IPS DF 4.7 (cell line): ENCODE results near the gene SEC24C.
A peak's percentile ranks its signal among the peaks of the same experiment; 100 is the strongest.
"Not testable (repeated sequence)": the region's sequence is repeated elsewhere in the genome, so short reads cannot be mapped to it uniquely, and the experiment has no call there.

Experiments used
- DNase-seq: peaks from one replicate; pipeline ENCODE4 v3.0.0-alpha.2; 2013; ENCODE audit warnings: low spot score; ENCODE audit errors: extremely low read depth

Gene SEC24C, protein sequence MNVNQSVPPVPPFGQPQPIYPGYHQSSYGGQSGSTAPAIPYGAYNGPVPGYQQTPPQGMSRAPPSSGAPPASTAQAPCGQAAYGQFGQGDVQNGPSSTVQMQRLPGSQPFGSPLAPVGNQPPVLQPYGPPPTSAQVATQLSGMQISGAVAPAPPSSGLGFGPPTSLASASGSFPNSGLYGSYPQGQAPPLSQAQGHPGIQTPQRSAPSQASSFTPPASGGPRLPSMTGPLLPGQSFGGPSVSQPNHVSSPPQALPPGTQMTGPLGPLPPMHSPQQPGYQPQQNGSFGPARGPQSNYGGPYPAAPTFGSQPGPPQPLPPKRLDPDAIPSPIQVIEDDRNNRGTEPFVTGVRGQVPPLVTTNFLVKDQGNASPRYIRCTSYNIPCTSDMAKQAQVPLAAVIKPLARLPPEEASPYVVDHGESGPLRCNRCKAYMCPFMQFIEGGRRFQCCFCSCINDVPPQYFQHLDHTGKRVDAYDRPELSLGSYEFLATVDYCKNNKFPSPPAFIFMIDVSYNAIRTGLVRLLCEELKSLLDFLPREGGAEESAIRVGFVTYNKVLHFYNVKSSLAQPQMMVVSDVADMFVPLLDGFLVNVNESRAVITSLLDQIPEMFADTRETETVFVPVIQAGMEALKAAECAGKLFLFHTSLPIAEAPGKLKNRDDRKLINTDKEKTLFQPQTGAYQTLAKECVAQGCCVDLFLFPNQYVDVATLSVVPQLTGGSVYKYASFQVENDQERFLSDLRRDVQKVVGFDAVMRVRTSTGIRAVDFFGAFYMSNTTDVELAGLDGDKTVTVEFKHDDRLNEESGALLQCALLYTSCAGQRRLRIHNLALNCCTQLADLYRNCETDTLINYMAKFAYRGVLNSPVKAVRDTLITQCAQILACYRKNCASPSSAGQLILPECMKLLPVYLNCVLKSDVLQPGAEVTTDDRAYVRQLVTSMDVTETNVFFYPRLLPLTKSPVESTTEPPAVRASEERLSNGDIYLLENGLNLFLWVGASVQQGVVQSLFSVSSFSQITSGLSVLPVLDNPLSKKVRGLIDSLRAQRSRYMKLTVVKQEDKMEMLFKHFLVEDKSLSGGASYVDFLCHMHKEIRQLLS

DNA sequence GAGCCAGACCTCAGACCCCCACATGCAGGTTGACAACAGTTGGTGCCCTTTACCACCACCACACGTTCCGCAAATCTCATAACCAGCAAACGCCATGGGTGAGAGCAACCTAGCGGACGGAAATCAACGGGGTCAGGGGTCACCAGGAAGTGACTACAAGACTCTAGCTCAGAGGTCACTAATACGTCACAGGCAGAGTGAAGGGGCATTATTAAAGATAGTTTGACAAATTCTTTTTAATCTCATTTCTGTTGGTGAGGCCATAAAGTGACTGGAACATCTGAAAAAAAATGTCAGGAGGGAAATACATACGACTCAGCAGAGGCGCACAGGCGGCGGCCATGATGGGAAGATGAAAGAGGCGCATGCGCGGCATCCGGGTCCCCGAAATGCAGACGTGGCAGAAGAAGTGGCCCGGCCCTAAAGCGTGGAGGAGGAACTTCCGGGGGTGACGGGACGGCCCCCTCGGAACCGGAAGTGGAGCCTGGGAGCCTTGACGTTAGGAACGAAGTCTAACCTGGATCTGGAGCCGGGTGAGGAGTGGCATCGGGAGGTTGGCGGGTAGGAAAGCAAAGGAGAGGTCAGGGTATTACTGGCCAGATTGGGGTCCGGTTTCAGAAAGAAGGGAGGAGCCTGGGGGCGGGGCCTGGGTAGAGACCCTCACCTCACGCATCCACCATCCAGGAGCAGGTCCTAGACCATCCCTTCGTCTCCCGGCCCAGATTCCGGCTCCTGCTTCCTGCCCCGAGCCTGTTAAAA, at the start of gene SEC24C:
Gene SEC24C, plus strand, starts transcription at position 468 of the 759 bp plus-strand sequence. CDS start 2,461 bp downstream, outside the sequence.
- DNase-seq, result peak; percentile 78

DNA sequence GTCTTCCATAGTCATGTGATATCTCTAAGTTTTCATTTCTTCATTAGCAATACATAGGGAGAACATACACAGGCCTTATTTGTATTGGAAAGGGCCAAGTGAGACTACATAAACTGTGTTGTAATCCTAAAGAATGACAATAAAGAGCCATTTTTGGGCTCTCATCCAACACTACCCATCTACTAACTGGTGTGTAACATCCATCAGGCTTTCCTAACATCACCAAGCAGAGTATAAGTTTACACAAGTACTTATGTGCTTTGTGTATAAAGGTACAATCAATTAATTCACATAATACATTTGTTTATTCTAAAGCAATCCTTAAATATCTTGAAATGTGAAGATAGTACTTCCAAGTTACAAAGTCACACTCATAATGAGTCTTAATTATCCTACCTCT, 48.9 kb upstream of the SEC24C start:
- DNase-seq, result not testable (repeated sequence)

DNA sequence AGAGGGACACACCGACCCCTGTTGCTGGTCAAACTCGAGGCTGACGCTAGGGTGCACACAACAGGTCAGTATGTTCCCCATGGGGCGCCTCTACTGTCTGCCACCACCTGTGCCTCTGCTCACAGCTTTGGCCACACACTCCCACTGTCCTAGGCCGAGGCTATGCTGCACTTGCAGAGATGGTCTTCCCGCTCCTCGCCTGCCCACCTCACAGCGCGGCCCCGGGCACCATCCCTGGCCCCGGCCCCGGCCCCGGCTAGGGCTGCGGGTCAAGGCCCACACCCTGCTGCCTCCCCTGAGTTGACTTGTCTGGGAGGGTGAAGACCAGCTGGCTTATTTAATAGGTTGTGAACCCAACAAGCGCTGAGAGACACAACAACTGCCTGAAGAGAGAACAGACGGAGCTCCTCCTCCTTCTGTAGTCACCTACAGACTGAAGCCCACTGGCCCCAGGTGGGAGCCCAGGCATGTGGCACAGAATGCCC, 46.5 kb upstream of the SEC24C start, which contains the start of gene AGAP5:
Gene AGAP5, minus strand, starts transcription at position 435 of the 485 bp plus-strand sequence. Its CDS starts 354 bp downstream, at position 81.
- DNase-seq, result not testable (repeated sequence)

DNA sequence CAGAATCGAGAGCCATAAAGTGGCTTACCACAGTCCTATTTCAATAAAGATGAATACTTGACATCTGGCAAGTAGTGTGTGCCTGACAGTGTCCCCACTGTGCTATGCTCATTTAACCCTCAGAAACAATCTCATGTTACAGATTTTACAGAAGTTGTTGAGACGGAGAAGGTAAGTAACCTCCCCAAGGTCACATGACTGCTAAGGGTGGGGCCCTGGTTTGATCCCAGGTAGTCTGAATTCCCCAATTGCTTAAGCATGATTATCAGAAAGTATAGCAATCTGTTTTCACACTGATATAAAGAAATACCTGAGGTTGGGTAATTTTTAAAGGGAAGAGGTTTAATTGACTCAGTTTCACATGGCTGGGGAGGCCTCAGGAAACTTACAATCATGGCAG, 45.4 kb upstream of the SEC24C start:
- DNase-seq, result not testable (repeated sequence)

DNA sequence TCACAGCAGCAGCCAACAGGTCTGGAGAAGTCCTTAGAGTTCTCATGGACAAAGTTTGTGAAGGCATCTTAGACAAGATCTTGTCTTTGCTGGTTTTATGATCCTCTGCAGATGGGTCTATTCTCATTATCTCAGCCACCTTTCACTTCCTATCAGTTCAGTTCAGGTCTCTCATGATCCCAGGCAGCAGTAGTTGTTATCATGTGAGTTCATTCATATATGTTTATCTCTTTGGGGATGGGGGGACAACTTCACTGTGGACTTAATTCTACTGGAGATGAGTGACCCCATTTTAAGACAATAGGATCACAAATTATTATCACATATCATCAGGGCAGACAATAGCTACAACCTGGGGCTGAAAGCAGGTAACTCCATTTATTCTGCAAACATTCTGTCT, 40.2 kb upstream of the SEC24C start:
- not testable (repeated sequence) for DNase-seq

DNA sequence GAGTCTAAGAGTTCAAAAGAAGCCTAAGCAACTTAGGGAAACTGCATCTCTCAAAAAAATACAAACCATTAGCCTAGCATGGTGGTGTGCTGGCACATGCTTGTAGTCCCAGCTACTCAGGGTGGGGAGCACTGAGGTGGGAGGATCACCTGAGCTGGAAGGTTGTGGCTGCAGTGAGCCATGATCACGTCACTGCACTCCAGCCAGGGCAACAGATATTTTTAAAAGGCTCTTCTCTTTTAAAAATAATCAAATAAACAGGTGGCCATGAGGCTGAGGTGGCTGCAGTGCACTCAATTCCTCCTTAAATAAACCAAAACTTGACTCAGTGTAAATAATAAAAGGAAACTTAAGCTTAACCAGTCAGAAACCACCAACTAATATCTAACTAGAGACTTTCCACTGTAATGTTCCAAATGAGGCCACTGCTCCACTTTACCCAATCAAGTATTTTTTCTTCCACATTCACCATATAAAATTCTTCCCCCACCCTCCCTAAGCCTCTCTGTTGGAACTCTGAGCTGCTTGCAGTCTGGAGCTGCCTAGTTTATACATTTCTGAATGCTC, 38.6 kb upstream of the SEC24C start:
- not testable (repeated sequence) for DNase-seq

DNA sequence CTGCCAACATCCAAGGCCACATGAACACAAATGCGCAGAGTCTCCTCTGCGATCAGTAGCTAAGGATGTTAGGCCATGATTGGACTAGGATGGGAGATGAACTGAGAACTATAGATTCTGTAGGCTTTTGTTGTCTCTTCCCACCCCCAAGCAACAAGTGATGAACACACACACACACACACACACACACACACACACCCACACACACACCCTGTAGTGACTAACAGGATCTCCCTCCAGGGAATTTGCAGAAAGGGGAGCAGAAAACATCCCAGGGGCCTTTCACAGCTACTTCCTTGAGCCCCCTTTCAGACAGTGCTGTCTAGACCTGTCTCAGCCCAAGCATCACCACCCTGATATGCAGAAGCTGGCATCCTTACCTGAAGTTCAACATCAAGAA, 37.7 kb upstream of the SEC24C start:
- DNase-seq, result not testable (repeated sequence)

DNA sequence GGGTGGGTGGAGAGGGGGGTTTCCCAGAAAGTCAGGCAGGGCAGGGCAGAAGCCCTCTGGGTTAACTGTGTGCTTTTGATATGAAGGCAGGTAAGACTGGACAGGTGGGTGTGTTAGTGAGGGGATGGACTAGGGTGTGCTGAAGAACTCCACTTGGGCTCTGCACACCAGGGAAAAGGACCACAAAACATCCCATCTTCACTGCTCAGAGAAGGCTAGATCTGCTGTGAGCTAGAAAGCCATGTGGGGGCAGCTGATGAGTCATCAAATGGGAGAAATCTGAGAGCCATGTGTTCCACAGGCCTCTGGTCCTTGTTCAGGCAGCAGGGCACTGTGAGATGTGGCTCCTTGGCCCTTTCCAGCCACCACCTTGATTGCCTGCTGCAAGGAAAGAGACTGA, 36.5 kb upstream of the SEC24C start:
- DNase-seq, result not testable (repeated sequence)

DNA sequence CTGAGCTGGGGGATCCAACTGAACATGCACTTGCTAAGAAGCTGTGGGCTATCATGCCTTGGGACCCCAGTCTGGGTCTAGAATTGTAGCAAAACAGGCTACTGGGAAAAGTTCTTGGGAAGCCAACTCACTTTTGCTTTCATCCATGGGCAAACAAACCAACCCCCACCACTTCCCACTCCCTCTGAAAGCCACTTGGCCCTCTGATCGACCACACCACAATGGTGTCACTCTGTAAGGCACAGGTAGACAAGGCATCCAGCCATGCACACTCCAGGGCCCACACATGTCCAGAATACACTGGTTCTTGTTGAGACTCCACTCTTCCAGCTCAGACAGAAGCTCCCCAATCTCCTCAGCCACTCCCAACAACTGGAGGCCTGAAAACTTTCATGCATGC, 36.0 kb upstream of the SEC24C start:
- not testable (repeated sequence) for DNase-seq

DNA sequence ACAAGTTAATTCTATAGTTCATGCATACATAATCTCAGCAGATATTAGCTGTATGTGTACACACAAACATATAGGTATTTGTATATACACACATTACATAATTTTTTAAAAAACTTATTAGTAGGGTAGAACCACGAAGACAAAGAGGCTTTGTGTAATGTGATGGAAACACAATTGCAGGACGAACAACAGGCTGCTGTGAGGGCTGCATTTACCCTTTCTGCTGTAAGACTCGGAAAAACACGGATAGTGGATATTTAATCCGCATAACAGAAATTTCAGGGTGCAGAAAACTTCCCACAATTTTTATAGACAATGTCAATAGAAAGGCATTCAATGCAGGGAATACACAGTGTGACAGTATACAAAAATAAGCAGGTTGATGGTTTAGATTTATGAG, 32.5 kb upstream of the SEC24C start:
- DNase-seq, result not testable (repeated sequence)

DNA sequence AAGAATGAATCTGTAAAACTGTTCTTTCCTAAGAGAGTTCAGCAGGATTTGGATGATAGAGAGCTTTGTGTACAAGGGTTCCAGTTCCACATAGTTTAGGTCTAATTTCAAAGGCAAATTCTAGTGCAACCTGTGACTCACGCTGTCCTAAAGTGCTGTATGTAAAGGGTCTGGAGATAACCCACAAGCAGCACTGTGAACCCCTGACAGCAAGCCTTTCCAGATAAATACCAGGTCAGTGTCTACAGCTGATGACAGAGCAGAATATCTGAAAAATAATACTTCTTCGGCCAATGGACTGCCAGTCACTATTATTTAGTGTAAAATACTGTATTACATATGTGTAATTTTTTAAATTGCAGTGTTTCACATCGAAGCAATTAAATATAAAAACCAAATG, 30.3 kb upstream of the SEC24C start:
- not testable (repeated sequence) for DNase-seq

DNA sequence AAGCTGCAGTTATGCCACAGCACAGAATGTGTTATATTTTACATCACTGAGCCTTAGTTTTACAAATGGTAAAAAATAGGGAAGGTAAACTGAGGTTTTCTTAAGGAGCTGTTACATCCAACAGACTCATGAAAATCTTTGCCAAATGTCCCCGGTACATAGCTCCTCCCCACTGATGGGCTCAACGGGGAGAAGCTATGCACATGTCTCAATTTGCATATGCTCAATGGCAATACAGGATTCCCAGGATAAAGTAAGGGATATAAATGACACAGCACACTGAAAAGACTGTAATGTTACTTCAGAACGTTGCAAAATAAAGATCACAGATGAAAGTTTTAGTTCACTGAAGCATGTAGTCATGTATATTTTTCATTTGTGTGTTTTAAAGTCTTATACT, 29.7 kb upstream of the SEC24C start:
- not testable (repeated sequence) for DNase-seq

DNA sequence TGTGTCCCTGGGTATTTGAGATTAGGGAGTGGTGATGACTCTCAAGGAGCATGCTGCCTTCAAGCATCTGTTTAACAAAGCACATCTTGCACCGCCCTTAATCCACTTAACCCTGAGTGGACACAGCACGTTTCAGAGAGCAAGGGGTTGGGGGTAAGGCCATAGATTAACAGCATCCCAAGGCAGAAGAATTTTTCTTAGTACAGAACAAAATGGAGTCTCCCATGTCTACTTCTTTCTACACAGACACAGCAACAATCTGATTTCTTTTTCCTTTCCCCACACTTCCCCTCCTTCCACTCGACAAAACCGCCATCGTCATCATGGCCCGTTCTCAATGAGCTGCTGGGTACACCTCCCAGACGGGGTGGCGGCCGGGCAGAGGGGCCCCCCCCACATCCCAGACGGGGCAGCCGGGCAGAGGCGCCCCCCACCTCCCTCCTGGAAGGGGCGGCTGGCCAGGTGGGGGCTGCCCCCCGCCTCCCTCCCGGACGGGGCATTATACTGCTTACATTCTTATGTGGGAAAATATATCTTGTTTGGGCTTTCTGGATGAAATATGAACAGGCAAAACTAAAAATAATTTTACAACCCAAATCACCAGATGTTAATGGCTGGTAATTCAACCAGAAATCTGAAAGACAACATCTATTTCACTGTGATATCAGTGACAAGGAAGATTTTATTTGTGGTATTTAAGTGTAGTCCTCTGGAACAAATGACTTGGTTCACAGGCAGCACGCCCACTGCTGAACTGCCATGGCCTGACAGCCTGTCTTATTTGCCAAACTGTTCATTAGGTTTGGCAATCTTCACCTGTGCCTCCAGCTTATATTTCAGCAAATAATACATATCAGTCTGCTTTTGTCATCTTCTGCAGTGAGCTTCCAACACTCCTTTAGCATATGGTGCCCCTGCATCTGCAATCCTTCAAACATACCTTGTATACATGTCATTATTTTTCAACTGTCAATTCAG, 28.7 kb upstream of the SEC24C start:
- DNase-seq, result not testable (repeated sequence)

DNA sequence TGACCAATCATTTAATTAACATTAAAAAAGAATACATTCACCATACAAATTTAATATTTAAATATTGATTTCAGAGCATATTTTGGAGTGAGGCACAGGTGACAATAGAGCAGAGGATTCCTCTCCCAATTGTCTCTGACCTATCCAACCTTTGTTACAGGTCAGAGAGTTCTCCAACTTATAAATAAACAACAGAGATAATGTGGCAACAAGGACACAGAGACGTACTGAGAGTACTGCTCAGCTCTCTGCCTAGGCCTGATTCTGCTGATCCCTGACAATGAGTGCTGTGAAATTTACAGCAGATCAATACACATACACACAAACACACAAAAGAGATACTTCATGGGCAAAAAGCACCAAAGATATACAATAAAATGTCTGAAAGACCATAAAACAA, 27.9 kb upstream of the SEC24C start:
- DNase-seq, result no peak

DNA sequence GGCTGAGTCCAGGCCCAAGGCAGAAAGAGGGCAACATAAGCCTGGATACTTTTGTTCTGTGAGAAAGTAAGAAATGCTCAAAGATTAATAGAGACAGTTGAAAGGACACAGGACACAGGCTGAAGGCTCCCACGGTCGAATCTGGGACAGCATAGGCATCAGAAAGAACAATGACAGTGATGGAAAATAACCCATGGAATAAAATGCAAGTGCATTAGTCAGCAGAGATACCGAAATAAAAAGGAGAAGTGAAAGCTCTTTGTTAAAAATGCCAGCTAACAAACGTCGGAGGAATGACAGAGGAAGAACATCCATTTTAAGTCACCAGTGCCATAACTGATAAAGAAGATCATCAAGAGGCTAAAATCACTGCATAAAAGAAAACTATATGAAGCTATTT, 26.6 kb upstream of the SEC24C start:
- DNase-seq, result no peak

DNA sequence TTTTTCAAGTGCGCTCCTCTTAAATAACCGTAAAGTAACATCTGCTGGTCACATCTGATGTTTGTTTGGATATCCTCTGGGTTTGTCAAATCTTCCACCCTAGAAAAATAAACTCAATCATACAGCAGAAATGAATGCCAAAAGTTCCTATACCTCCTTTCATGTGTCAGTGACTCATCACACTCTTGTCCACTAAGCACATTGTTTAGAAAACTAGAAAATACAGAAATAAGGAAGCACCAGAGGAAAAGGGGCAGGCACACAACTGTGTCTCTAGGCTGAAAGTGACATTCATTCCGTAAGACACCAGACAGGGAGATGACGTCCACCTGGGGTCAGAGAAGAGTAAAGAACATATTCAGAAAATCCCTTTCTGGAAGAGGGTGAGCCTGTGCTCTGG, 23.6 kb upstream of the SEC24C start:
- DNase-seq, result not testable (repeated sequence)

DNA sequence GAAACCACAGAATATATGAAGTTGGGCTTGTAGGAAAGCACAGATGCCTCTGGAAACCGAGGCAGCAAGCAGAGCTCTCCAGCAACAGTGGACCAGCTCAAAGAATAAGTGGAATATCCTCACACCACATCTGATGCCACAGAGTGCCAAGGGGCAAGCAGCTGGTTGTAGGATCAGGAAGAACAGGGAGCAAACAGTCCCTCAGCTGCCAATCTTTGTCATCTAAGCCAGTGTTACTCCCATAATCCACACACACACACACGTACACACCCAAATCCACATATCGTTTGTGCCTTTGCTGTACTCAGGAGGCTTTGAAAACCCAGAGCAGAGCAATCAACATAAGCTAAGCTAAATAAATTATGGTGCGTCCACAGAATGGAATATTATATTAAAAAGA, 20.7 kb upstream of the SEC24C start:
- DNase-seq, result no peak

DNA sequence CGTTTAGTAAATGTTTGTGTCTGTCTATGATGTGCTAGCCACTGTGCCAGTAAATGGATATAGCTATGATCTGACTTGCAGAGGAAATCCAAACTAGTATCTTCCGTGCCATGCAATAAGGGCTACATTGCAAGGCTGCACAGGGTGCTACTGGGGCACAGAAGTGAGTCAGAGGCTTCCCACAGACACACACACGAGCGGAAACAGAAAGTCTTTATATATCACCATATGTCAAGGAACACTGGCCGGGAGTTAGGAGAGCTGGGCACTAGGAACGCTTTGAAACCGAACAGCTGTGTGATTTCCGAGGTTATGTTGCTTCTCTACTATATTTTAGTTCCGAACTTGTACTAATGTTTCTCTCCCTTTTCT, 14.4 kb upstream of the SEC24C start:
- not testable (repeated sequence) for DNase-seq
